ENCODE data around the gene HAL. TPM values are rescaled to one million over a fixed set of nuclear protein-coding genes. Genes with fewer than 3 reads are reported as not detected.

HAL gene
- total RNA-seq, 2 donors from 2014 or later = 0.52 TPM; not detected in 1

DNA sequence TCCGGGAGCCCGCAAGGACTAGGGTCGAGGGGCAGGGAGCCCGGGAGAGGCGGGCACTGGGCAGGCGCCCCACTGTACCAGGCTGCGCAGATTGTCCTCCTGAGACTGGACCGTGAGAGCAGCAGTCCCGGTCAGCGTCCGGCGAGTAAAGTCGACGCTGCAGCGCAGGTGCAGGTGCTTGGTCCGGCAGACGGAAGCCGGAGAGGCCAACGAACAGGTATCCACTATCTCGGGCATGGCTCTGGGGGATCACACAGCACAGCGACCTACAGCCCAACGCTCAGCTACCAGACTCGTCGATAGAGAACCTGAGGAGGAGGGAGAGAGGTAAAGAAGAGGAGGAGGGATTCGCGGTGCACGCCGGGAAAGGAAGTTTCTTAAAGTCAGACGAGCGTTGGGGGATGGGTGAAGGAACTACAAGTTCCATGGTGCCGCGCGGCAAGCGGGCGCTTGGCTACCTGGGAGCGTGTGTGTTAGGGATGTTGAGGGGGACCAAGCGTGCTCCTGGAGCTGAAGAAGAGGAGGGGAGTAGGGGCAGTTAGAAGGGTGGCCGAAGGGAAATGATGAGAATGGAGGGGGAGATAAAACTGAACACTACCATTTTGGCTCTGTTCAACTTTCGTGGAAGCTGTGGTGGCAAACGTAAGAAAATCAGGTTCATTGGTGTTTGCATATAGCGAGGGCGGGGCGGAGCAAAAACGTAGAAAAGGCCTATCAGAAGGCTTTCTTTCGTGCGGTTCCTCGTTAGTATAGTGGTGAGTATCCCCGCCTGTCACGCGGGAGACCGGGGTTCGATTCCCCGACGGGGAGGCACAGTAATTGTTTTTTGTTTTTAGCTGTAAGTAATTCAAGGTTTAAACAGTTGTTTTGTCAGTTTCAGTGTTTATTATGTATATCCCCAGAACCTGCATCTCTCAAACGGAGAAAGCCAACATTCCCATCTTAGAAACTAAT lies 39.4 kb upstream of the HAL start, which contains the start of gene LTA4H:
LTA4H (minus strand) TSS at position 305 of the 954 bp plus-strand sequence; CDS start at position 237, 68 bp downstream.
- intact Hi-C loops (cut with DNase I) = no loop called here
- ATAC-seq (peak; percentile 96), DNase-seq (peak; percentile 97 to 99 (median 98))
- Histone ChIP-seq H3K36me3 (replicated peaks in 1 of 2; ENCODE audit: insufficient read depth in 1 of 2, low read depth in 2 of 2) (no peaks in the 10 kb centered on the region), H3K4me3 (peak within 1 kb of the TSS; percentile 84 to 97), H3K4me1 (peaks cover 23% of the 10 kb centered on the region), H3K27me3 (no peaks in the 10 kb centered on the region), H3K27ac (peak within 1 kb of the TSS; percentile 68 to 87 (median 74)), H3K9me3 (no peaks in the 10 kb centered on the region)
- TF ChIP-seq POLR2A (IDR thresholded peaks at IDR 0.05) = peak; percentile 67 to 95 (median 92)
- peak in 1 of 7 experiments; percentile 39 for TF ChIP-seq CTCF (IDR thresholded peaks at IDR 0.05)
- 0% methylated on average over 53 to 55 of the region's 55 CpGs for WGBS, 2 donors

- no peaks in the 10 kb centered on the region for H3K9me3 ChIP-seq
- no peaks in the 10 kb centered on the region for H3K27me3 ChIP-seq
- H3K4me3 ChIP-seq = peak overlapping the region; percentile 84 to 97
- H3K4me1 ChIP-seq = peaks cover 23% of the 10 kb centered on the region
- DNase-seq (peak in 3 of 4 donors; percentile 28 to 30 (median 30)), ATAC-seq (no peak)
- TF ChIP-seq CTCF (IDR thresholded peaks at IDR 0.05) (no peak), POLR2A (IDR thresholded peaks at IDR 0.05) (no peak)
- H3K27ac ChIP-seq = peak overlapping the region; percentile 68 to 87 (median 74)
- intact Hi-C loops (cut with DNase I) = no loop called here
- 1 to 2% methylated on average over 25 of the region's 25 CpGs for WGBS, 2 donors
- no peaks in the 10 kb centered on the region for H3K36me3 ChIP-seq (replicated peaks in 1 of 2; ENCODE audit: insufficient read depth in 1 of 2, low read depth in 2 of 2)
Measured at GRCh38 chr12:96034621-96035282, 38.6 kb upstream of the HAL start.

- Histone ChIP-seq H3K36me3 (replicated peaks in 1 of 2; ENCODE audit: insufficient read depth in 1 of 2, low read depth in 2 of 2) (no peaks in the 10 kb centered on the region), H3K27ac (peak overlapping the region in 1 of 4 donors; percentile 87), H3K4me3 (no peak overlapping the region), H3K4me1 (peaks cover 23% of the 10 kb centered on the region), H3K9me3 (no peaks in the 10 kb centered on the region), H3K27me3 (no peaks in the 10 kb centered on the region)
- TF ChIP-seq CTCF (IDR thresholded peaks at IDR 0.05) (no peak), POLR2A (IDR thresholded peaks at IDR 0.05) (no peak)
- intact Hi-C loops (cut with DNase I) = no loop called here
- 62 to 64% methylated on average over 7 of the region's 7 CpGs for WGBS, 2 donors
- no peak for ATAC-seq
- DNase-seq = no peak
Measured at GRCh38 chr12:96033549-96034389, 37.6 kb upstream of the HAL start.

DNA sequence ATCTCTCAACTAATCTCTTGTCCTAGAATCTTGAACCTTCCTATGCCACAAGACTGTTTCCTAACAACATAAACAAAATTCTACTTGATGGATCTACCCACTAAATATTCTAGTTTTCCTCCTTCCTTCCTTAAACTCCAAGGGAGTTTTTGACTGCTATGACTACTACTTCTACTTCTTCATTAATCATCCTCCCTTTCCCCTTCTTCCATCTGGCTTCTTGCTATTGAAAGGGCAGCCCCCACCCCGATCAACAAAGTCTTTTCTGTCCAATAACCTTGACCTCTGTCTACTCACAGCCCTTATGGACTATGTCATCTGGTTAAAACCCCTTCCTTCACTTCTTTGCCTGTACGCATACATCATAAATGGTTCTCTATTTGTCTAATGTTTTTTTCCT lies 33.7 kb upstream of the HAL start:
- ATAC-seq (no peak), DNase-seq (no peak)
- no peaks in the 10 kb centered on the region for H3K27me3 ChIP-seq
- H3K36me3 ChIP-seq (replicated peaks in 1 of 2; ENCODE audit: insufficient read depth in 1 of 2, low read depth in 2 of 2) = peaks cover 0 to 4% of the 10 kb centered on the region in 2 donors
- no peak overlapping the region for H3K4me3 ChIP-seq
- H3K9me3 ChIP-seq = no peaks in the 10 kb centered on the region
- 88 to 93% methylated on average over 2 of the region's 2 CpGs for WGBS, 2 donors
- peaks cover 23% of the 10 kb centered on the region for H3K4me1 ChIP-seq
- no peak overlapping the region for H3K27ac ChIP-seq
- TF ChIP-seq POLR2A (IDR thresholded peaks at IDR 0.05) (no peak), CTCF (IDR thresholded peaks at IDR 0.05) (no peak)
- intact Hi-C loops (cut with DNase I) = no loop called here
